Muscle of arm (tissue), 12 donors: Measurements from ENCODE around the gene PAPSS2. TPM values are rescaled to one million over a fixed set of nuclear protein-coding genes. Genes with fewer than 3 reads are reported as not detected.
"Not testable (repeated sequence)": the region's sequence is repeated elsewhere in the genome, so short reads cannot be mapped to it uniquely, and the experiment has no call there.

Source experiments
- DNase-seq: peaks from one replicate; pipeline ENCODE4 v3.0.0-alpha.2; 2013
- polyA plus RNA-seq, 12 donors: library from polyadenylated mRNA; unstranded; fragments of 120-200 nt; gene quantifications; one replicate each; pipeline ENCODE4 v1.2.1, GENCODE V29; 2013; ENCODE audit not compliant: insufficient read length in 12 of 12

Gene PAPSS2
- polyA plus RNA-seq, 12 donors: 6.3 to 20.7 (median 9.7) TPM; not detected in 1

GRCh38 chr10:87640043-87640442 lies 19.6 kb upstream of the PAPSS2 start:
- no peak for DNase-seq

GRCh38 chr10:87642486-87642885 lies 17.2 kb upstream of the PAPSS2 start:
- DNase-seq: no peak

- no peak for DNase-seq
Measured at GRCh38 chr10:87642988-87643387, 16.7 kb upstream of the PAPSS2 start.

- DNase-seq: no peak
Measured at GRCh38 chr10:87643920-87644319, 15.8 kb upstream of the PAPSS2 start.

GRCh38 chr10:87644500-87644899 lies 15.2 kb upstream of the PAPSS2 start:
- not testable (repeated sequence) for DNase-seq

GRCh38 chr10:87646192-87646909 lies 13.3 kb upstream of the PAPSS2 start:
- DNase-seq: no peak

- no peak for DNase-seq
Measured at GRCh38 chr10:87646935-87647334, 12.7 kb upstream of the PAPSS2 start.

GRCh38 chr10:87650838-87651589 lies 8.7 kb upstream of the PAPSS2 start:
- DNase-seq: no peak

- DNase-seq: no peak
Measured at GRCh38 chr10:87651801-87652200, 7.9 kb upstream of the PAPSS2 start.

- DNase-seq: no peak
Measured at GRCh38 chr10:87652261-87652660, 7.4 kb upstream of the PAPSS2 start.

- no peak for DNase-seq
Measured at GRCh38 chr10:87654212-87654611, 5.5 kb upstream of the PAPSS2 start.

GRCh38 chr10:87656431-87657072 lies 3.1 kb upstream of the PAPSS2 start:
- DNase-seq: peak; percentile 46

- DNase-seq: no peak
Measured at GRCh38 chr10:87657371-87657770, 2.3 kb upstream of the PAPSS2 start.

- no peak for DNase-seq
Measured at GRCh38 chr10:87658321-87658795, 1.3 kb upstream of the PAPSS2 start.

- no peak for DNase-seq
Measured at GRCh38 chr10:87658858-87659555, 671 bp upstream of the PAPSS2 start.

GRCh38 chr10:87660484-87661133 lies 931 bp downstream of the PAPSS2 start:
- DNase-seq: no peak

GRCh38 chr10:87661861-87662785 lies 2.4 kb downstream of the PAPSS2 start:
- no peak for DNase-seq

- DNase-seq: no peak
Measured at GRCh38 chr10:87664276-87664701, 4.6 kb downstream of the PAPSS2 start.

- no peak for DNase-seq
Measured at GRCh38 chr10:87667493-87667892, 7.8 kb downstream of the PAPSS2 start.
